IMR-90 (cell line): ENCODE data around the gene CMIP. TPM values are rescaled to one million over a fixed set of nuclear protein-coding genes. Genes with fewer than 3 reads are reported as not detected.

ENCODE experiments used
- ATAC-seq: fragments of 200-7000 bp; cut with Tn5 transposase; 2 replicates; pipeline ENCODE4 v1.9.1; 2020; ENCODE audit warnings: low read depth, mild to moderate bottlenecking, moderate library complexity
- BruUV-seq: library from RNA; stranded (reverse); fragments of 400-500 nt; replicated peaks from 2 replicates; lab custom pipeline; 2021; lab: Mats Ljungman, UMichigan
- CTCF ChIA-PET: fragments of 300-600 bp; formaldehyde crosslinking; extraction: SDS; loops from one replicate; lab custom pipeline; 2021; ENCODE audit warnings: antibody characterized with exemption; lab: Yijun Ruan, JAX
- POLR2A ChIA-PET: fragments of 300-600 bp; sonication (Branson Sonifier 250); formaldehyde crosslinking; loops from one replicate; lab custom pipeline; 2022; ENCODE audit warnings: antibody characterized with exemption; ENCODE audit not compliant: unreplicated experiment; lab: Charles Lee
- DNase-seq: peaks from one replicate; pipeline ENCODE4 v3.0.0; 2013
- H2AFZ ChIP-seq: replicated peaks from 2 replicates; pipeline ENCODE3; 2013; ENCODE audit warnings: low read length, mild to moderate bottlenecking; ENCODE audit not compliant: poor library complexity
- H2AK5ac ChIP-seq: 2 replicates; pipeline ENCODE4 v1.6.1; 2013; ENCODE audit warnings: low read depth, low read length, inconsistent platforms
- H2AK9ac ChIP-seq: replicated peaks from 2 replicates; pipeline ENCODE3; 2013; ENCODE audit warnings: mild to moderate bottlenecking, low read depth, low read length, moderate library complexity; ENCODE audit not compliant: poor library complexity
- H2BK120ac ChIP-seq: 2 replicates; pipeline ENCODE4 v1.6.1; 2013; ENCODE audit warnings: low read depth, low read length, inconsistent platforms
- H2BK15ac ChIP-seq: 3 replicates; pipeline ENCODE4 v1.6.1; 2013; ENCODE audit warnings: low read depth, low read length, inconsistent platforms
- H2BK20ac ChIP-seq: 2 replicates; pipeline ENCODE4 v1.6.1; 2013; ENCODE audit warnings: low read depth, mild to moderate bottlenecking, inconsistent platforms, low read length, moderate library complexity
- H2BK5ac ChIP-seq: 2 replicates; pipeline ENCODE4 v1.6.1; 2013; ENCODE audit warnings: mild to moderate bottlenecking, low read depth, low read length, inconsistent platforms; ENCODE audit not compliant: poor library complexity, severe bottlenecking
- H3K14ac ChIP-seq: replicated peaks from 2 replicates; pipeline ENCODE4 v1.6.1; 2013; ENCODE audit warnings: low read depth, low read length, inconsistent platforms
- H3K18ac ChIP-seq: 2 replicates; pipeline ENCODE4 v1.6.1; 2013; ENCODE audit warnings: low read depth, low read length, control low read depth
- H3K23ac ChIP-seq: 2 replicates; pipeline ENCODE4 v1.6.1; 2013; ENCODE audit warnings: low read depth, low read length, inconsistent platforms
- H3K27ac ChIP-seq: 2 replicates; pipeline ENCODE4 v1.5.1; 2013; ENCODE audit warnings: mild to moderate bottlenecking, control low read depth, low read length; ENCODE audit not compliant: insufficient read depth
- H3K27me3 ChIP-seq: 2 replicates; pipeline ENCODE4 v1.6.1; 2013; ENCODE audit warnings: low read length; ENCODE audit not compliant: control insufficient read depth, insufficient read depth
- H3K36me3 ChIP-seq: 2 replicates; pipeline ENCODE4 v1.6.1; 2013; ENCODE audit warnings: low read length, mixed read lengths; ENCODE audit not compliant: control insufficient read depth, insufficient read depth
- H3K4ac ChIP-seq: 2 replicates; pipeline ENCODE4 v1.6.1; 2013; ENCODE audit warnings: low read depth, low read length, inconsistent platforms
- H3K4me1 ChIP-seq: 2 replicates; pipeline ENCODE4 v1.6.1; 2013; ENCODE audit warnings: low read length, mixed read lengths; ENCODE audit not compliant: control insufficient read depth, insufficient read depth
- H3K4me2 ChIP-seq: 2 replicates; pipeline ENCODE4 v1.6.1; 2013; ENCODE audit warnings: low read depth, mild to moderate bottlenecking, control low read depth, low read length, moderate library complexity
- H3K4me3 ChIP-seq: 2 replicates; pipeline ENCODE4 v1.5.1; 2013; ENCODE audit warnings: low read depth, mild to moderate bottlenecking, control low read depth, low read length, moderate library complexity; ENCODE audit not compliant: insufficient read depth
- H3K56ac ChIP-seq: 2 replicates; pipeline ENCODE4 v1.6.1; 2013; ENCODE audit warnings: low read length, inconsistent platforms; ENCODE audit not compliant: insufficient read depth; ENCODE audit errors: extremely low read depth
- H3K79me1 ChIP-seq, 2 experiments: 2 replicates each; pipeline ENCODE4 v1.6.1; 2013; ENCODE audit warnings: low read length in 2 of 2, inconsistent platforms in 1 of 2, low read depth in 1 of 2
- H3K9ac ChIP-seq: 2 replicates; pipeline ENCODE4 v1.6.1; 2013; ENCODE audit warnings: low read depth, low read length, control low read depth
- H3K9me1 ChIP-seq: 2 replicates; pipeline ENCODE4 v1.6.1; 2013; ENCODE audit warnings: low read length, inconsistent platforms; ENCODE audit not compliant: insufficient read depth
- H3K9me3 ChIP-seq: 2 replicates; pipeline ENCODE4 v1.6.1; 2013; ENCODE audit warnings: low read length; ENCODE audit not compliant: control insufficient read depth, insufficient read depth
- H4K20me1 ChIP-seq: 2 replicates; pipeline ENCODE4 v1.6.1; 2013; ENCODE audit warnings: low read length, inconsistent platforms; ENCODE audit not compliant: insufficient read depth
- H4K5ac ChIP-seq: 2 replicates; pipeline ENCODE4 v1.6.1; 2013; ENCODE audit warnings: mild to moderate bottlenecking, low read depth, low read length, control low read depth
- H4K8ac ChIP-seq, 2 experiments: 2 replicates each; pipeline ENCODE4 v1.6.1; 2013; ENCODE audit warnings: low read depth in 2 of 2, low read length in 2 of 2, control low read depth in 1 of 2, inconsistent platforms in 1 of 2
- H4K91ac ChIP-seq: 2 replicates; pipeline ENCODE4 v1.6.1; 2013; ENCODE audit warnings: low read depth, low read length, inconsistent platforms; ENCODE audit not compliant: insufficient read depth
- BHLHE40 ChIP-seq: fragments of 150-350 bp; IDR thresholded peaks from 2 replicates; pipeline ENCODE4 v1.6.1; 2016; ENCODE audit warnings: mild to moderate bottlenecking, low read depth, low read length
- CEBPB ChIP-seq: IDR thresholded peaks from 2 replicates; pipeline ENCODE4 v1.6.1; 2012; ENCODE audit warnings: low read depth, low read length, improper control_type of control experiment
- CHD1 ChIP-seq: IDR thresholded peaks from 2 replicates; pipeline ENCODE4 v1.6.1; 2012; ENCODE audit warnings: low read depth, low read length, improper control_type of control experiment
- MXI1 ChIP-seq: IDR thresholded peaks from 2 replicates; pipeline ENCODE4 v1.6.1; 2012; ENCODE audit warnings: low read depth, mild to moderate bottlenecking, low read length, moderate library complexity, borderline replicate concordance
- NFE2L2 ChIP-seq: fragments of 150-350 bp; IDR thresholded peaks from 2 replicates; pipeline ENCODE4 v1.6.1; 2016; ENCODE audit warnings: low read depth, mild to moderate bottlenecking, low read length
- POLR2A ChIP-seq: IDR thresholded peaks from 2 replicates; pipeline ENCODE4 v1.6.1; 2012; ENCODE audit warnings: mild to moderate bottlenecking, low read depth, low read length
- RAD21 ChIP-seq: IDR thresholded peaks from 2 replicates; pipeline ENCODE4 v1.6.1; 2012; ENCODE audit warnings: low read length, improper control_type of control experiment
- RFX5 ChIP-seq: IDR thresholded peaks from 2 replicates; pipeline ENCODE4 v1.8.0; 2012; ENCODE audit warnings: low read depth, mild to moderate bottlenecking, low read length, moderate library complexity
- SMC3 ChIP-seq: fragments of 150-350 bp; IDR thresholded peaks from 2 replicates; pipeline ENCODE4 v1.6.1; 2016; ENCODE audit warnings: low read depth, mild to moderate bottlenecking, antibody characterized with exemption, low read length, moderate library complexity
- WGBS, 2 experiments: methylation state at CpG; one replicate each; pipeline versions ENCODE4 v1.1.5 to v1.1.7; 2013; ENCODE audit warnings: missing lambda C conversion rate in 2 of 2; ENCODE audit not compliant: insufficient read length in 1 of 2; ENCODE audit errors: extremely low coverage in 2 of 2; 5-methylcytosine and 5-hydroxymethylcytosine counted together
- dilution Hi-C: fragments of 300-500 bp; cut with HindIII; formaldehyde crosslinking; loops from one replicate; pipeline ENCODE4 v1.14.3; 2018; ENCODE audit warnings: low sequenced_read_pairs; ENCODE audit not compliant: unreplicated experiment
- in situ Hi-C: fragments of 300-500 bp; cut with MboI; formaldehyde crosslinking; loops from 3 replicates; pipeline ENCODE4 v1.14.3; 2019; ENCODE audit warnings: low sequenced_read_pairs, inconsistent platforms, mixed read lengths
- intact Hi-C: fragments of 100-400 bp; cut with micrococcal nuclease; formaldehyde crosslinking; loops from 2 replicates; pipeline ENCODE4 v1.10.0; 2022
- polyA plus RNA-seq, 3 experiments: library from polyadenylated mRNA; depleted of rRNA; stranded (reverse); fragments of >200 nt; gene quantifications; 2 replicates each; pipeline ENCODE4 v1.2.3, GENCODE V29; 2012; ENCODE audit warnings: low replicate concordance in 1 of 3
- total RNA-seq: library from RNA; depleted of rRNA; stranded (reverse); fragments of >200 nt; gene quantifications from 2 replicates; pipeline ENCODE4 v1.2.3, GENCODE V29; 2012
- TF ChIP-seq, protein P1 (sequence below): fragments of 150-350 bp; IDR thresholded peaks from 2 replicates; pipeline ENCODE4 v1.6.1; 2017; ENCODE audit warnings: mild to moderate bottlenecking, antibody characterized with exemption, low read length, low read depth

The CMIP gene
- total and polyA plus RNA-seq, 2 of the 4 experiments (the other 2 are of a cell fraction) = 3.2 to 11.6 TPM

DNA sequence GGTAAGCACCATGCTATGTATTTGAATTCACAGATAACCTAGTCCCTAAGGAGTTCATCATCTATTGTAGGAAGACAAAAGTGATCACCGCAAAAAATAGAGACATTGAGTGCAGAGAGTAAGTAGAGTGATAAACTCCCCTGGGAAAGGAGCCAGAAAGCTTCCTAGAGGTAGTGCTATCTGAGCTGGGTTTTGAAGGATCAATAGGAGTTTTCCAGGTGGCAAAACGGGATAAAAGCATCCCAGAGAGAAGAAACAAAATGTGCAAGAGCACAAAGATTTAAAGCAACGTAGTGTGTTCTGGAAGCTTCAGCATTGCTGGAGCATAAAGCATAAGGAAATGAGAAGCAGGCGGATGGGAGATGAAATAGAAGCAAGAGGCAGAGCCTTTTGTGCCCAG lies 213.8 kb downstream of the CMIP start:
- no peak overlapping the region for H2BK20ac ChIP-seq
- in situ Hi-C loops = no loop called here
- no peak overlapping the region for H3K4me2 ChIP-seq
- H3K14ac ChIP-seq = no peak overlapping the region
- no peak overlapping the region for H3K56ac ChIP-seq
- H2AFZ ChIP-seq = no peak overlapping the region
- H2BK15ac ChIP-seq = no peak overlapping the region
- H3K9me1 ChIP-seq = no peaks in the 10 kb centered on the region; the same call in 1 of the 2 replicates
- peaks cover 18% of the 10 kb centered on the region for H3K36me3 ChIP-seq
- H2AK9ac ChIP-seq = no peak overlapping the region
- no peak overlapping the region for H2BK5ac ChIP-seq
- ChIA-PET POLR2A (interaction anchor here (0.6 kb wide), 1 partner anchor 124 kb away, joined by 3 read pairs; no protein-coding TSS in a partner anchor), CTCF (no interaction called here)
- ATAC-seq (no peak), DNase-seq (no peak)
- dilution Hi-C loops = no loop called here
- no peak overlapping the region for H3K4ac ChIP-seq
- H2BK120ac ChIP-seq = no peak overlapping the region
- TF ChIP-seq MXI1 (no peak), BHLHE40 (no peak), SMC3 (no peak), RFX5 (no peak), CHD1 (no peak), NFE2L2 (no peak), CEBPB (no peak), POLR2A (no peak), RAD21 (no peak)
- TF ChIP-seq, protein P1, sequence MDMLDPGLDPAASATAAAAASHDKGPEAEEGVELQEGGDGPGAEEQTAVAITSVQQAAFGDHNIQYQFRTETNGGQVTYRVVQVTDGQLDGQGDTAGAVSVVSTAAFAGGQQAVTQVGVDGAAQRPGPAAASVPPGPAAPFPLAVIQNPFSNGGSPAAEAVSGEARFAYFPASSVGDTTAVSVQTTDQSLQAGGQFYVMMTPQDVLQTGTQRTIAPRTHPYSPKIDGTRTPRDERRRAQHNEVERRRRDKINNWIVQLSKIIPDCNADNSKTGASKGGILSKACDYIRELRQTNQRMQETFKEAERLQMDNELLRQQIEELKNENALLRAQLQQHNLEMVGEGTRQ = no peak
- H3K79me1 ChIP-seq = peaks cover 0 to 6% of the 10 kb centered on the region in 2 experiments; a peak in 1 of 4 replicates
- H3K18ac ChIP-seq = no peak overlapping the region
- no peaks in the 10 kb centered on the region; the same call in 1 of the 2 replicates for H3K4me1 ChIP-seq
- no peak overlapping the region for H2AK5ac ChIP-seq
- 96% methylated on average over 3 of the region's 4 CpGs; no CpG with 5 or more reads in 1 of the 2 experiments for WGBS, 2 experiments
- H4K20me1 ChIP-seq = no peaks in the 10 kb centered on the region
- no TSS peak for BruUV-seq
- intact Hi-C loops = no loop called here
- no peak overlapping the region for H4K8ac ChIP-seq
- H3K27ac ChIP-seq = no peak overlapping the region
- H3K9me3 ChIP-seq = no peaks in the 10 kb centered on the region
- H3K27me3 ChIP-seq = no peaks in the 10 kb centered on the region
- H3K23ac ChIP-seq = no peak overlapping the region
- no peak overlapping the region for H3K4me3 ChIP-seq
- H3K9ac ChIP-seq = no peak overlapping the region
- no peak overlapping the region for H4K91ac ChIP-seq
- no peak overlapping the region for H4K5ac ChIP-seq
